ENCODE data around the gene CCR5AS.

The CCR5AS gene

DNA sequence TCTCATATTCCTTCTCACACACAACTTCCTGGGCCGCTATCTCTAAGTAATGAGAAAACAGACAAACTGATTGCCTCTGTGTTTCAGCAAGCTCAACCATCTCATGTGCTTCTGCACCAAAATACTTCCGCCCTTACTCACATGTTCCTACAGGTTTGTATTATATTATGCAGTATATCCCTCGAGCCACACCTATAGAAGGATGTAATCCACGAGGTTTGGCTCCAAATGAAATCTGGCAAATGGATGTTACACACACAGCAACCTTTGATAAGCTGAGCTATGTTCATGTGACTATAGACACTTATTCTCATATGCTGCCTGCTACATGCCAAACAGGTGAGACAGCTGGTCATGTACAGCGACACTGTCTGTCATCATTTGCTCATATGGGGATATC is 22.8 kb upstream of the CCR5AS start:
- Histone ChIP-seq H2BK5ac (ENCODE audit: insufficient read length, low read length) (no peak overlapping the region), H4K91ac (ENCODE audit: insufficient read length, low read depth, low read length) (no peak overlapping the region), H3K4me2 (ENCODE audit: insufficient read depth, insufficient read length, low read length) (no peak overlapping the region), H4K5ac (ENCODE audit: insufficient read length, low read depth, low read length) (no peak overlapping the region), H3K9me3 (ENCODE audit: control insufficient read depth, low read depth, low read length) (no peaks in the 10 kb centered on the region), H2AK5ac (ENCODE audit: insufficient read length, low read length) (no peak overlapping the region), H3K79me2 (ENCODE audit: insufficient read depth, low read length) (no peaks in the 10 kb centered on the region), H2BK120ac (ENCODE audit: low read depth, low read length, poor library complexity, severe bottlenecking) (no peak overlapping the region), H3K4ac (ENCODE audit: low read depth, low read length) (no peak overlapping the region), H2BK15ac (ENCODE audit: low read depth, low read length) (no peak overlapping the region), H3K9ac (ENCODE audit: extremely low read depth, insufficient read length, low read length) (no peak overlapping the region), H3K27me3 (ENCODE audit: insufficient read depth, low read length) (no peaks in the 10 kb centered on the region), H3K14ac (ENCODE audit: insufficient read depth, low read length) (no peak overlapping the region), H3T11ph (ENCODE audit: low read length) (no peak overlapping the region), H2AFZ (ENCODE audit: low read length) (no peak overlapping the region), H3K27ac (ENCODE audit: insufficient read length, low read depth, low read length) (no peak overlapping the region), H4K20me1 (ENCODE audit: control insufficient read depth, insufficient read depth, insufficient read length) (no peaks in the 10 kb centered on the region), H3K79me1 (ENCODE audit: insufficient read depth, low read depth, low read length, poor library complexity, severe bottlenecking) (no peaks in the 10 kb centered on the region), H4K8ac (replicated peaks; ENCODE audit: insufficient read length, low read depth, low read length) (no peak overlapping the region), H3K4me1 (ENCODE audit: insufficient read depth, low read length) (no peaks in the 10 kb centered on the region; the same call in 1 of the 2 replicates), H3K56ac (ENCODE audit: insufficient read length, low read depth, low read length) (no peak overlapping the region), H3K18ac (ENCODE audit: insufficient read length, low read depth, low read length) (no peak overlapping the region), H2BK20ac (ENCODE audit: low read depth, low read length, poor library complexity, severe bottlenecking) (no peak overlapping the region), H2BK12ac (ENCODE audit: insufficient read length, low read depth, low read length) (no peak overlapping the region), H3K23ac (ENCODE audit: insufficient read length, low read depth, low read length) (no peak overlapping the region), H3K23me2 (ENCODE audit: insufficient read length, low read depth, low read length, poor library complexity, severe bottlenecking) (no peaks in the 10 kb centered on the region)
- H3K27me3 Mint-ChIP-seq (ENCODE audit: low read depth) = no peaks in the 10 kb centered on the region; the same call in 1 of the 2 replicates
- DNase-seq = no peak
- H3K36me3 Mint-ChIP-seq (ENCODE audit: insufficient read depth in 1 of 3, low read depth in 3 of 3) = peaks cover 6 to 12% (median 6%) of the 10 kb centered on the region in 3 experiments; a peak in 6 of 7 replicates
- TF ChIP-seq, protein P1, sequence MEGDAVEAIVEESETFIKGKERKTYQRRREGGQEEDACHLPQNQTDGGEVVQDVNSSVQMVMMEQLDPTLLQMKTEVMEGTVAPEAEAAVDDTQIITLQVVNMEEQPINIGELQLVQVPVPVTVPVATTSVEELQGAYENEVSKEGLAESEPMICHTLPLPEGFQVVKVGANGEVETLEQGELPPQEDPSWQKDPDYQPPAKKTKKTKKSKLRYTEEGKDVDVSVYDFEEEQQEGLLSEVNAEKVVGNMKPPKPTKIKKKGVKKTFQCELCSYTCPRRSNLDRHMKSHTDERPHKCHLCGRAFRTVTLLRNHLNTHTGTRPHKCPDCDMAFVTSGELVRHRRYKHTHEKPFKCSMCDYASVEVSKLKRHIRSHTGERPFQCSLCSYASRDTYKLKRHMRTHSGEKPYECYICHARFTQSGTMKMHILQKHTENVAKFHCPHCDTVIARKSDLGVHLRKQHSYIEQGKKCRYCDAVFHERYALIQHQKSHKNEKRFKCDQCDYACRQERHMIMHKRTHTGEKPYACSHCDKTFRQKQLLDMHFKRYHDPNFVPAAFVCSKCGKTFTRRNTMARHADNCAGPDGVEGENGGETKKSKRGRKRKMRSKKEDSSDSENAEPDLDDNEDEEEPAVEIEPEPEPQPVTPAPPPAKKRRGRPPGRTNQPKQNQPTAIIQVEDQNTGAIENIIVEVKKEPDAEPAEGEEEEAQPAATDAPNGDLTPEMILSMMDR (conservative IDR thresholded peaks at IDR 0.05) = no peak
- H3K4me3 Mint-ChIP-seq = no peak overlapping the region
- WGBS (ENCODE audit: extremely low coverage, insufficient read length, low lambda C conversion rate) = no CpG with 5 or more reads among the region's 5 CpGs
- H3K9me3 Mint-ChIP-seq = peaks cover 15 to 24% of the 10 kb centered on the region in 2 experiments
- no peak overlapping the region for H3K27ac Mint-ChIP-seq
- H3K4me1 Mint-ChIP-seq = peaks cover 13% of the 10 kb centered on the region in 2 experiments; a peak in 2 of 4 replicates
